HepG2 (cell line): ENCODE data around the gene OPRL1. TPM values are rescaled to one million over a fixed set of nuclear protein-coding genes. Genes with fewer than 3 reads are reported as not detected.

Experiments used
- ARID4A ChIP-seq: sonication (generic); formaldehyde crosslinking; IDR thresholded peaks from 2 replicates; pipeline ENCODE4 v1.5.0; 2020; ENCODE audit warnings: mild to moderate bottlenecking, missing genetic modification reagents, borderline replicate concordance
- ATF7 ChIP-seq, 2 experiments: fragments of 450-650 bp in 1 of 2; sonication (generic) in 1 of 2; formaldehyde crosslinking in 1 of 2; IDR thresholded peaks; 2 replicates each; pipeline versions ENCODE4 v1.4.0 to v1.6.1; 2016 to 2020; ENCODE audit warnings: antibody characterized with exemption in 1 of 2, mild to moderate bottlenecking in 1 of 2, missing genetic modification reagents in 1 of 2
- BCL6 ChIP-seq: IDR thresholded peaks from 2 replicates; pipeline ENCODE4 v1.6.1; 2016; ENCODE audit warnings: missing genetic modification reagents, missing compliant biosample characterization
- CC2D1A ChIP-seq: sonication (generic); formaldehyde crosslinking; IDR thresholded peaks from 2 replicates; pipeline ENCODE4 v1.8.1; 2023; ENCODE audit warnings: mild to moderate bottlenecking, missing genetic modification reagents
- GRHL1 ChIP-seq: sonication (generic); formaldehyde crosslinking; conservative IDR thresholded peaks from 2 replicates; pipeline ENCODE4 v1.8.0; 2022; ENCODE audit warnings: missing genetic modification reagents
- JARID2 ChIP-seq: sonication (generic); formaldehyde crosslinking; IDR thresholded peaks from 2 replicates; pipeline ENCODE4 v1.8.1; 2023; ENCODE audit warnings: missing genetic modification reagents, inconsistent platforms; ENCODE audit not compliant: insufficient replicate concordance
- KDM5B ChIP-seq: sonication (generic); formaldehyde crosslinking; IDR thresholded peaks from 2 replicates; pipeline ENCODE4 v1.4.0; 2020; ENCODE audit warnings: missing genetic modification reagents, mild to moderate bottlenecking, borderline replicate concordance
- KLF15 ChIP-seq: sonication (generic); formaldehyde crosslinking; IDR thresholded peaks from 2 replicates; pipeline ENCODE4 v1.8.1; 2023; ENCODE audit warnings: borderline replicate concordance, mild to moderate bottlenecking, inconsistent platforms, missing genetic modification reagents, mixed read lengths
- NFYB ChIP-seq: sonication (generic); formaldehyde crosslinking; IDR thresholded peaks from 2 replicates; pipeline ENCODE4 v1.4.0; 2020; ENCODE audit warnings: missing genetic modification reagents
- PCBP1 ChIP-seq: fragments of 200-400 bp; formaldehyde crosslinking; IDR thresholded peaks from 2 replicates; pipeline ENCODE4 v1.6.1; 2017; ENCODE audit warnings: mild to moderate bottlenecking, low read depth, low read length, borderline replicate concordance
- RELA ChIP-seq: sonication (generic); formaldehyde crosslinking; IDR thresholded peaks from 2 replicates; pipeline ENCODE4 v1.4.0; 2020; ENCODE audit warnings: missing genetic modification reagents
- SCMH1 ChIP-seq: sonication (generic); formaldehyde crosslinking; IDR thresholded peaks from 2 replicates; pipeline ENCODE4 v1.9.0; 2021; ENCODE audit warnings: missing genetic modification reagents, mild to moderate bottlenecking, borderline replicate concordance
- SIX1 ChIP-seq: sonication (generic); formaldehyde crosslinking; IDR thresholded peaks from 2 replicates; pipeline ENCODE4 v1.4.0; 2020; ENCODE audit warnings: missing genetic modification reagents, borderline replicate concordance
- SMAD9 ChIP-seq: sonication (generic); formaldehyde crosslinking; IDR thresholded peaks from 2 replicates; pipeline ENCODE4 v1.5.1; 2020; ENCODE audit warnings: mild to moderate bottlenecking, missing genetic modification reagents
- STAT5B ChIP-seq: sonication (generic); formaldehyde crosslinking; IDR thresholded peaks from 2 replicates; pipeline ENCODE4 v1.4.0; 2020; ENCODE audit warnings: missing genetic modification reagents
- SUZ12 ChIP-seq: fragments of 150-350 bp; IDR thresholded peaks from 2 replicates; pipeline ENCODE4 v1.6.1; 2014; ENCODE audit warnings: low read depth, low read length
- ZNF18 ChIP-seq: sonication (generic); formaldehyde crosslinking; IDR thresholded peaks from 2 replicates; pipeline ENCODE4 v1.8.0; 2022; ENCODE audit warnings: mild to moderate bottlenecking, missing genetic modification reagents; ENCODE audit not compliant: insufficient replicate concordance
- ZNF382 ChIP-seq: sonication (generic); formaldehyde crosslinking; IDR thresholded peaks from 2 replicates; pipeline ENCODE4 v1.5.0; 2020; ENCODE audit warnings: missing genetic modification reagents, mild to moderate bottlenecking, borderline replicate concordance
- ZNF430 ChIP-seq: sonication (generic); formaldehyde crosslinking; IDR thresholded peaks from 2 replicates; pipeline ENCODE4 v1.9.0; 2021; ENCODE audit warnings: mild to moderate bottlenecking, missing genetic modification reagents
- ZNF563 ChIP-seq: sonication (generic); formaldehyde crosslinking; IDR thresholded peaks from 2 replicates; pipeline ENCODE4 v1.8.0; 2022; ENCODE audit warnings: mild to moderate bottlenecking, moderate library complexity, missing genetic modification reagents
- ZNF589 ChIP-seq: sonication (generic); formaldehyde crosslinking; conservative IDR thresholded peaks from 2 replicates; pipeline ENCODE4 v1.8.0; 2022; ENCODE audit warnings: mild to moderate bottlenecking, moderate library complexity, missing genetic modification reagents
- ZSCAN25 ChIP-seq: sonication (generic); formaldehyde crosslinking; IDR thresholded peaks from 2 replicates; pipeline ENCODE4 v1.8.0; 2022; ENCODE audit warnings: mild to moderate bottlenecking, missing genetic modification reagents
- polyA plus RNA-seq, 8 experiments: library from polyadenylated mRNA; depleted of rRNA in 3 of 8; stranded (reverse) in 7 of 8; unstranded in 1 of 8; fragments of >200 nt; fragmentation: Illumina TruSeq in 4 of 8; extraction: Trizol in 4 of 8; gene quantifications; 2 replicates each; pipeline versions ENCODE4 v1.2.1 to v1.2.3, GENCODE V29; 2011 to 2016; ENCODE audit warnings: low read depth in 4 of 8, missing spikeins in 1 of 8, mixed read lengths in 1 of 8; ENCODE audit not compliant: insufficient read depth in 1 of 8
- total RNA-seq, 5 experiments: library from RNA; depleted of rRNA; stranded (reverse); fragments of >200 nt; fragmentation: Illumina TruSeq; extraction: Trizol; gene quantifications; 2 replicates each; pipeline ENCODE4 v1.2.3, GENCODE V29; 2016; ENCODE audit warnings: low read depth in 1 of 5

Gene OPRL1
- total and polyA plus RNA-seq, 2 of the 13 experiments (the other 11 are each of a cell fraction or from before 2014, with no cell fraction given), result 0.35 to 0.71 TPM

GRCh38 chr20:64056889-64057627 lies 22.8 kb upstream of the OPRL1 start (continued):
- TF ChIP-seq ZSCAN25 (CRISPR knock-in tag) (peak; percentile 61; the same call in 1 of the 2 replicates), GRHL1 (no peak), SUZ12 (no peak), ATF7 (IDR thresholded peaks at IDR 0.05) (no peak), ATF7 (CRISPR knock-in tag; IDR thresholded peaks at IDR 0.05) (0 out of 2 replicates have a peak, but pooled peaks have one; percentile 63), STAT5B (CRISPR knock-in tag) (peak; percentile 9; the same call in 1 of the 2 replicates), ZNF589 (CRISPR knock-in tag) (peak; percentile 88; the same call in 1 of the 2 replicates), ZNF382 (CRISPR knock-in tag) (no peak), RELA (CRISPR knock-in tag) (no peak), KLF15 (peak; percentile 42), ZNF18 (CRISPR knock-in tag) (no peak), KDM5B (CRISPR knock-in tag) (peak; percentile 88), BCL6 (no peak), CC2D1A (CRISPR knock-in tag) (no peak), SCMH1 (CRISPR knock-in tag) (no peak), ZNF430 (0 out of 2 replicates have a peak, but pooled peaks have one; percentile 78), SIX1 (no peak), NFYB (no peak), PCBP1 (no peak; the same call in 1 of the 2 replicates), ARID4A (CRISPR knock-in tag) (no peak; the same call in 1 of the 2 replicates), SMAD9 (no peak), ZNF563 (CRISPR knock-in tag) (peak; percentile 69; the same call in 1 of the 2 replicates), JARID2 (CRISPR knock-in tag) (no peak)
